Adrenal gland (tissue), 12 donors: ENCODE results near the gene GRPEL2. TPM values are rescaled to one million over a fixed set of nuclear protein-coding genes. Genes with fewer than 3 reads are reported as not detected.

Source experiments
- DNase-seq, 7 donors: peaks; one replicate each; pipeline ENCODE4 v3.0.0-alpha.2; 2019 to 2020
- H3K27ac ChIP-seq, 5 donors: fragments of 200-600 bp; sonication (generic) in 4 of 5; 1 replicate in 3 of 5; 2 replicates in 2 of 5; pipeline versions ENCODE4 v1.5.1 to v1.8.0; 2016 to 2020; ENCODE audit warnings: mild to moderate bottlenecking in 1 of 5
- H3K27me3 ChIP-seq: fragments of 200-600 bp; 2 replicates; pipeline ENCODE4 v1.8.0; 2021
- H3K36me3 ChIP-seq, 2 donors: fragments of 200-600 bp; replicated peaks in 1 of 2; 1 replicate in 1 of 2; 2 replicates in 1 of 2; pipeline versions ENCODE4 v1.5.1 to v1.8.0; 2018 to 2022
- H3K4me1 ChIP-seq, 2 donors: fragments of 200-600 bp; replicated peaks in 1 of 2; 1 replicate in 1 of 2; 2 replicates in 1 of 2; pipeline versions ENCODE4 v1.5.1 to v1.8.0; 2018 to 2021
- H3K4me3 ChIP-seq, 4 donors: fragments of 200-600 bp; sonication (generic) in 3 of 4; one replicate each; pipeline ENCODE4 v1.5.1; 2016 to 2018
- H3K9me3 ChIP-seq, 3 donors: fragments of 200-600 bp; sonication (generic) in 1 of 3; replicated peaks in 1 of 3; 1 replicate in 2 of 3; 2 replicates in 1 of 3; pipeline versions ENCODE4 v1.5.1 to v1.8.0; 2016 to 2021
- POLR2A ChIP-seq, 2 donors: fragments of 450-650 bp; IDR thresholded peaks; one replicate each; pipeline ENCODE4 v1.6.1; 2017; ENCODE audit warnings: antibody characterized with exemption in 2 of 2, mild to moderate bottlenecking in 2 of 2, moderate library complexity in 1 of 2
- WGBS, 4 donors: extraction: QIAGEN DNeasy Blood & Tissue Kit in 2 of 4; methylation state at CpG; one replicate each; pipeline versions ENCODE4 v1.1.5 to v1.1.7; 2013 to 2017; 5-methylcytosine and 5-hydroxymethylcytosine counted together
- intact Hi-C, 2 donors: fragments of 100-400 bp; cut with DNase I; formaldehyde crosslinking; loops; one replicate each; pipeline versions ENCODE4 v1.14.1 to v1.15.0; 2022 to 2023
- polyA plus RNA-seq, 3 donors: library from polyadenylated mRNA; stranded (reverse); fragments of 200-250 nt in 2 of 3; fragments of 350-450 nt in 1 of 3; fragmentation: Illumina TruSeq in 1 of 3; extraction: RNeasy Lipid Tissue Mini Kit (QIAGEN cat#74804) in 1 of 3; gene quantifications; one replicate each; pipeline ENCODE4 v1.2.3, GENCODE V29; 2013 to 2014
- total RNA-seq, 9 donors: library from RNA; depleted of rRNA in 4 of 9; stranded (reverse); fragments of >200 nt in 4 of 9; fragments of 120-200 nt in 1 of 9; fragmentation: NEBNext Ultra II Directional in 1 of 9; extraction: Animal tissue kit (Norgen Biotek cat#: 25700) in 1 of 9; gene quantifications; one replicate each; pipeline versions ENCODE4 v1.1.0 to v1.2.4, GENCODE V29; 2013 to 2023
- TF ChIP-seq, protein P1 (sequence below), 6 experiments: fragments of 450-650 bp in 4 of 6; fragments of 200-600 bp in 2 of 6; sonication (generic) in 1 of 6; IDR thresholded peaks; 1 replicate in 5 of 6; 2 replicates in 1 of 6; pipeline versions ENCODE4 v1.5.1 to v1.8.0; 2016 to 2021; ENCODE audit warnings: antibody characterized with exemption in 6 of 6, mild to moderate bottlenecking in 2 of 6, moderate library complexity in 1 of 6
- donor health status: healthy with polysubstance abuse.
- donor health status: Bipolar disorder and iron deficiency.
- donor health status: DM: yes; HTN: yes; CAD: no.
- donor health status: DM: no; HTN: no; CAD: no.
- donor health status: DM: no; HTN: no; CAD: no.
- donor health status: DM: yes; HTN: yes; CAD: no.

The GRPEL2 gene
- total and polyA plus RNA-seq, 12 donors = 3.9 to 17.4 (median 12.0) TPM

DNA sequence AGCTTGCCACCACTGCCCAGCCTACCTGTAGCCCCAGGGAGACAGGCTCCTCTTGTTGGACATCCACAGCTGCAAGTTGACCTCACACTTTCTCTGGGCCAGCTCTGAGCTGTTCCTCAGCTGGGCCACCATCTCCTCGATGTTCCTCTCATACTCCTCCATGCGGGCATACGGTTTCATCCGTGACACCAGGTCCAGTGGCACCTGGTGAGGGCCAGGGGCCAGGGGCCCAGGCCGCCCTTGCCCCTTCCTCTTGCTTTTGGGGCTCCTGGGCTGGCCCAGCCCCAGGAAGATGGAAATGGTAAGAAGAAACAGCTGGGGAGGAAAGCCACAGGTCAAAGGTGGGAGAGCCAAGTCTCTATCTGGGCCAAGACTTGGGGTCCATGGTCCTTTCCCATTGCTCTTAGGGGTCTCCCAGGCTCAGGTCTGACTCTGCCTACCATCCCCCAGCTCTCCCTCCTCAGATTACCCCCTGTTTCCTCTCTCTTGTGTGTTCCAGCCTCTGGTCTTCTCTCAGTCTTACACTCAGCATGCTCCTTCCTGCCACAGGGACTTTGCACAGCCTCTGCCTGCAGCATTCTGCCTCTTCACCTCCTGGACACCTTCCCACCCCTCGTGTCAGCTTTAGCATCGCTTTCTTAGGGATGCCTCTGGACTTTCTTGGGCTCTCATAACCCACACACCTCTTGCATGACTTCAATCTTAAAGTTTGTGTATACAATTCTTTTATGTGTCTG is 31.6 kb downstream of the GRPEL2 start:
- 93 to 100% (median 96%) methylated on average over 3 to 7 of the region's 7 CpGs for WGBS, 4 donors
- Histone ChIP-seq H3K9me3 (no peaks in the 10 kb centered on the region), H3K27me3 (no peaks in the 10 kb centered on the region), H3K4me3 (no peak overlapping the region), H3K4me1 (peaks cover 0 to 22% of the 10 kb centered on the region in 2 donors), H3K36me3 (no peaks in the 10 kb centered on the region), H3K27ac (no peak overlapping the region)
- intact Hi-C loops = loop anchor here in 1 of 2 donors (10.0 kb wide), 1 partner anchor 238 kb away; no protein-coding TSS in a partner anchor
- TF ChIP-seq, protein P1, sequence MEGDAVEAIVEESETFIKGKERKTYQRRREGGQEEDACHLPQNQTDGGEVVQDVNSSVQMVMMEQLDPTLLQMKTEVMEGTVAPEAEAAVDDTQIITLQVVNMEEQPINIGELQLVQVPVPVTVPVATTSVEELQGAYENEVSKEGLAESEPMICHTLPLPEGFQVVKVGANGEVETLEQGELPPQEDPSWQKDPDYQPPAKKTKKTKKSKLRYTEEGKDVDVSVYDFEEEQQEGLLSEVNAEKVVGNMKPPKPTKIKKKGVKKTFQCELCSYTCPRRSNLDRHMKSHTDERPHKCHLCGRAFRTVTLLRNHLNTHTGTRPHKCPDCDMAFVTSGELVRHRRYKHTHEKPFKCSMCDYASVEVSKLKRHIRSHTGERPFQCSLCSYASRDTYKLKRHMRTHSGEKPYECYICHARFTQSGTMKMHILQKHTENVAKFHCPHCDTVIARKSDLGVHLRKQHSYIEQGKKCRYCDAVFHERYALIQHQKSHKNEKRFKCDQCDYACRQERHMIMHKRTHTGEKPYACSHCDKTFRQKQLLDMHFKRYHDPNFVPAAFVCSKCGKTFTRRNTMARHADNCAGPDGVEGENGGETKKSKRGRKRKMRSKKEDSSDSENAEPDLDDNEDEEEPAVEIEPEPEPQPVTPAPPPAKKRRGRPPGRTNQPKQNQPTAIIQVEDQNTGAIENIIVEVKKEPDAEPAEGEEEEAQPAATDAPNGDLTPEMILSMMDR (IDR thresholded peaks at IDR 0.05) = no peak
- TF ChIP-seq POLR2A (IDR thresholded peaks at IDR 0.05) = no peak
- DNase-seq = no peak

DNA sequence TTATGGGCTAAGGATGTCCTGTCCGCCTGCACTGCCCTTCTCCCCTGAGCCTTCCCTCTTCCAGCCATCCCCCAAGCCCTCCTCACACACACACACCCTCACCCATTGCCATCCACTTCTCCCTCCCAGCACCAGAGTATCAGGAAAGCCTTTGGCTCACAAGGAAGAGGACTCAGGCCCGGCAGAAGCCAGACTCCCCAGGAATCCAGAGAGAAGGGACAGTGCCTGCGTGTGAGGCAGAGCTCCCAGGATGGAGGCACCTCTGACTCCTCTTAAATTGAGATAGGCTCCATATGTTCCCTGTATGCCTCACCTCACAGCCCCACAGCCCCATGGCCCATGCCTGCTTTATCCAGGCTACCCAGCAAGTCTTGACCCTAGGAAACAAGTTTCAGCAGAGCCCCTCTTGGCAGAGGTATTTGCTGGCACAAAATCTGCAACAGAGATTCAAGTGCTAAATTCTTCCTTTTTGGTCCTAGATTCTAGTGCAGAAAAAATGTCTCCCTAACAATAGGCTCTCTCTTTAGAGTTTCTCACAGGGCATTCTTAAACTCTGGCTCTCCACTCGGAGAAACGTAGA is 33.0 kb downstream of the GRPEL2 start:
- 57 to 73% (median 66%) methylated on average over 5 of the region's 5 CpGs for WGBS, 4 donors
- Histone ChIP-seq H3K27ac (peak overlapping the region in 2 of 5 donors; percentile 44 to 74), H3K4me3 (no peak overlapping the region), H3K9me3 (no peaks in the 10 kb centered on the region), H3K36me3 (no peaks in the 10 kb centered on the region), H3K4me1 (peaks cover 5 to 35% of the 10 kb centered on the region in 2 donors), H3K27me3 (no peaks in the 10 kb centered on the region)
- TF ChIP-seq, protein P1 (IDR thresholded peaks at IDR 0.05) = no peak
- no peak for TF ChIP-seq POLR2A (IDR thresholded peaks at IDR 0.05)
- intact Hi-C loops = loop anchor here in 1 of 2 donors (10.0 kb wide), 1 partner anchor 236 kb away; no protein-coding TSS in a partner anchor
- no peak for DNase-seq

DNA sequence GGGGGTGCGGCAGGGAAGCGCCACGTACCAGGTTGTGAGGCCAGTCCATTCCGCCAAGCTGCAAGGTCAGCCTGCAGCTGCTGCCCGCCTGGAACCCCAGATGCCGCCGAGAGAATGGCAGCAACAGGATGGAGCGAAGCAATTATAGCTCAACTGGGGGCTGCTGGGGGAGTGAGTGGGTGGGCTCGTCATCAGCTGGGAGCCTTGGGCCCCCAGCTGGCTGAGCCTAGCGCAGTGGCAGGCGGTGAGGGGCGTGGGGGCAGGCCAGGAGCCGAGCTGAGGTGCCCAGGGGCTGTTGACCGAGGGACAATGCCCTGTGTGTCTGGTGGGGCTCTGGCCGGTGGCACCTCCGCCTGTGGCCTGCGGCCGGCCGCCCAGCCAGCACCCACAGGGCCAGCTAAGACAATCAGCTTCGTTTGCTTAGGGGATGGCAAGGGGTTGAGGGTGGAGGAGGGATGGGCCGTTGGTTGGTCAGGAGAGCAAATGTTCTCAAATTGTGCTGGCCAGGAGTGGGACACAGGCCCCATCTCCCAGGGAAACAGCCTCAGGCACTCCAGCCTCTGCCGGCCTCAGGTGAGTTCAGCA is 34.0 kb downstream of the GRPEL2 start, which contains the start of gene IL17B:
IL17B (minus strand) TSS at position 116 of the 585 bp plus-strand sequence; CDS start at position 49, 67 bp downstream.
- intact Hi-C loops = loop anchor here in 1 of 2 donors (10.0 kb wide), 1 partner anchor 236 kb away; no protein-coding TSS in a partner anchor
- H3K36me3 ChIP-seq = no peaks in the 10 kb centered on the region
- H3K27me3 ChIP-seq = no peaks in the 10 kb centered on the region
- DNase-seq = no peak
- no peak within 1 kb of the TSS for H3K4me3 ChIP-seq
- WGBS, 4 donors = 58 to 73% (median 70%) methylated on average over 17 to 22 of the region's 22 CpGs
- TF ChIP-seq, protein P1 (IDR thresholded peaks at IDR 0.05) = no peak
- TF ChIP-seq POLR2A (IDR thresholded peaks at IDR 0.05) = no peak
- H3K9me3 ChIP-seq = no peaks in the 10 kb centered on the region
- peaks cover 5 to 43% of the 10 kb centered on the region in 2 donors for H3K4me1 ChIP-seq
- H3K27ac ChIP-seq = peak within 1 kb of the TSS in 2 of 5 donors; percentile 54 to 74

DNA sequence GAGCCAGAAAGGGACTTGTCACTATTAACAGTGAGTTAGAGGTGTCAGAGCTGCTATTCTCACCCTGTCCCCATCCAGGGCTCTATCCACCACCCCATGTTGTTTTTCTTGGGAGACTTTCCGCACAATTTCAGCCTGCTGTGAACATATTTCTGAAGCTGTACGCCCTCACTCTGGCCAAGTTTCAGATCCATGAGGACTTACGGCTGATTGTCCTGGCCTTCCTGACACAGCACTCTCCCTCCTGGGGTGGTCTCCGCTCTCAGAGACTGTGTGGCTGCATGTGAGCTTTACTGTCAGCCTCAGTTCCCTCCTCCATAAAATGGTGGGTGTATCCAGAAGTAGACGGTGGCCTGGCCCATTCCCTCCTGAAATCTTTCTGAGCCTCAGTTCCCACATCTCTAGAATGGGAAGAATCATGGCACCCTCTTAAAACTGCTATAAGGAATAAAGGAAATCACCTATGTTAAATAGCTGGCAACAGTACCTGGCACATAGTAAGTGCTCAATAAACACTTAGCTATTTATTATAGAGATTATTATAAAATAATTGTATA is 34.6 kb downstream of the GRPEL2 start:
- Histone ChIP-seq H3K4me1 (peaks cover 5 to 47% of the 10 kb centered on the region in 2 donors), H3K4me3 (no peak overlapping the region), H3K9me3 (no peaks in the 10 kb centered on the region), H3K36me3 (no peaks in the 10 kb centered on the region), H3K27me3 (no peaks in the 10 kb centered on the region), H3K27ac (peak overlapping the region in 2 of 5 donors; percentile 54 to 74)
- 64 to 89% (median 84%) methylated on average over 5 of the region's 5 CpGs for WGBS, 4 donors
- intact Hi-C loops = loop anchor here (2.0 to 10.0 kb wide), 2 partner anchors 53 to 235 kb away; no protein-coding TSS in a partner anchor
- TF ChIP-seq, protein P1 (IDR thresholded peaks at IDR 0.05) = no peak
- TF ChIP-seq POLR2A (IDR thresholded peaks at IDR 0.05) = no peak
- no peak for DNase-seq
